SHP77 treated with DMSO at 0.1 percent for 48 hours (cell line): ENCODE measurements around the gene EPOP.
"Not testable (repeated sequence)": the region's sequence is repeated elsewhere in the genome, so short reads cannot be mapped to it uniquely, and the experiment has no call there.

Experiments
- DNase-seq: peaks from one replicate; lab custom pipeline; 2025; lab: John Stamatoyannopoulos, UW

Gene EPOP

DNA sequence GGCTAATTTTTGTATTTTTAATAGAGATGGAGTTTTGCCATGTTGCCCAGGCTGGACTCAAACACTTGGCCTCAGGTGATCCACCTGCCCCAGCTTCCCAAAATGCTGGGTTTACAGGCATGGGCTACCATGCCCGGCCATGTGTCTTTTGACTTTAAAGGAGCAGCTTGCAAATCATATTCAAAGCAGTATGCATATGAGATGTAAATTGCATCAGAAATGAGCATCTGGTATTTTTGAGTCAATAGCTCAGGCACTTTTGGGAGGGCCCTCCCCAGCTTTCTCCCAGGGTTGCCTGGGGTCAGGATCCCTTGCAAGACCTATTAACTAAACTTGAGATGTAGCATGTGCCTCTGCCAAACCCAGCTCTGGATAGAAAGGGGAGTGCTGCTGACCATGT, 21.5 kb downstream of the EPOP start:
- DNase-seq = no peak

DNA sequence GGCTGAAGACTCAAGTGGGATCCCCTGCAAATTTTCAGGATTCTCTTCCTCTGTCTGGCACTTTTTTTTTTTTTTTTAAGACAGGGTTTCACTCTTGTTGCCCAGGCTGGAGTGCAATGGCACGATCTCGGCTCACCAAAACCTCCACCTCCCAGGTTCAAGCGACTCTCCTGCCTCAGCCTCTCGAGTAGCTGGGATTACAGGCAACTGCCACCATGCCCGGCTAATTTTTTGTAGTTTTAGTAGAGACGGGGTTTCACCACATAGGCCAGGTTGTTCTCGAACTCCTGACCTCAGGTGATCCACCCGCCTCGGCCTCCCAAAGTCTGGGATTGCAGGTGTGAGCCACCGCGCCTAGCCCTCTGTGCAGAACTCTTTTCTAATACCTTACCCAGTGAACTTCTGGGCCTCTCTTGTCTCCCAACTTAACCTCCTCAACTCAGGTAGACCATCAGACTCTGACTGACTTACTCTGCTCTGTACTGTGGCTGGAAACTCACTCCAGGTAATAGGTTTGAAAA, 24.0 kb downstream of the EPOP start:
- DNase-seq = not testable (repeated sequence)

DNA sequence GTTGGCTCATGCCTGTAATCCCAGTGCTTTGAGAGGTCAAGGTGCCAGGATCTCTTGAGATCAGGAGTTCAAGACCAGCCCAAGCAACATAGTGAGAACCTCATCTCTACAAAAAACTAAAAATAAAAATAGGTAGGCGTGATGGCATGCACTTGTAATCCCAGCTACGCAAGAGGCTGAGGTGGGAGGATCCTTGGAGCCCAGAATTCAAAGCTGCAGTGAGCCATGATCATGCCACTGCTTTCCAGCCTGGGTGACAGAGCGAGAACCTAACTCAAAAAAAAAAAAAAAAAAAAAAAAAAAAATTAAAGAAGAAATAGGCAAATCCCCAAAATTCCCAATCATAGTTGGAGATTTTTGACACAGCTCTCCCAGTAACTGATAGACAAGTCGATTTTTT, 36.8 kb downstream of the EPOP start:
- no peak for DNase-seq

DNA sequence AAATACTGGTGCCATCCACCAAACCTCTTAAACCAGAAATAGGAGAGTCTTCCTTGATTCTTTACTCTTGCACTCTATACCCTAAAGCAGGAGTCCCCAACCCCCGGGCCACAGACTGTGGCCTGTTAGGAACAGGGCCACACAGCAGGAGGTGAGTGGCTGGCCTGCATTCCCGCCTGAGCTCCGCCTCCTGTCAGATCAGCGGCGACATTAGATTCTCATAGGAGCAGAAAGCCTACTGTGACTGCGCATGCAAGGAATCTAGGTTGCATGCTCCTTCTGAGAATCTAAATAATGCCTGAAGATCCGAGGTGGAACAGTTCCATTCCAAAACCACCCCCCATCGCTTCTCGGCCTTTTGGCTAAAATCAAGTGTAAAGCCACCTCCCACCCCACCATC, 38.7 kb downstream of the EPOP start:
- no peak for DNase-seq

DNA sequence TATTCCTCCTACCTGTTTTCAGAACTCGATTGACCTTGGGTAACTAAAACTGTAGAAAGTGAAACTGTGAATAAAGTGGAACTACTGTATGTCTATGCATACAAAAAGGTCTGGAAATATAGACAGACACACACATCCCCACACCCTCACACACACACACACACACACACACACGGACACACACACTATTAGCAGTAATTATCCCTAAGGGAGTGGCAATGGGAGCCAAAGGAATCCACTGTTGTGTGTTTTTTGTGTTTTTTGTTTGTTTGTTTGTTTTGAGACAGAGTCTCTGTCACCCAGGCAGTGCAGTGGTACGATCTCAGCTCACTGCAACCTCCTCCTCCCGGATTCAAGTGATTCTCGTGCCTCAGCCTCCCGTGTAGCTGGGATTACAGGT, 42.4 kb downstream of the EPOP start:
- DNase-seq = no peak

DNA sequence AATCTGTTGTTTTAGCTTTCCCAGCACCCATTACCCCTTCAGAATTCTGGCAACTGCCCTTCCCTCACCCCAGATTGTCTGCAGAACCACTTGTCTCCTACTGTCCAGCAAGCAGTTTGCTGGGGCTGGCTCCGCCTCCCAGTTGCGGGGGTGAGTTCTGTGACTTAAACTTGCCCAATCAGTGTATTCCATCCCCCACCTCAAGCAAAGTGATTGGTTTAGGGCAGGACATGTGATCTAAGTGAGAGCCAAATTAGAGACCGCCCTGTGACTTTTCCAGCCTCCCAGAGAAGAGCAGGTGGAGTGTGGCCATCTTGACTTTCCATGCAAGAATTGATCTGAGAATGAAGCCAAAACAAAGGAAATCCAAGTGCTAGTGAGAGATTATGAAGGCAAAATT, 46.3 kb downstream of the EPOP start:
- DNase-seq = peak; percentile 54

DNA sequence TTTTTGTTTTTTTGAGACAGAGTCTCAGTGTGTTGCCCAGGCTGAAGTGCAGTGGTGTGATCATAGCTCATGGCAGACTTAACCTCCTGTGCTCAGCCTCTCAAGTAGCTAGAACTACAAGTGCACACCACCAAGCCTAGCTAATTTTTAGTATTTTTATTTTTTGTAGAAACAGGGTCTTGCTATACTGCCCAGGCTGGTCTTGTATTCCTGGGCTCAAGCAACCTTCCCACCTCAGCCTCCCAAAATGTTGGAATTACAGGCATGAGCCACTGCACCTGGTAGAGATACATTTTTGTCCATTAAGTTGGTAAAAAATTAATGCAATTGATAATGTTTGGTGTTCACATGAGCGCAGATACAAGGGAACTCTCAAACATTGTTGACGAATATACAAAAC, 46.8 kb downstream of the EPOP start:
- DNase-seq = no peak

DNA sequence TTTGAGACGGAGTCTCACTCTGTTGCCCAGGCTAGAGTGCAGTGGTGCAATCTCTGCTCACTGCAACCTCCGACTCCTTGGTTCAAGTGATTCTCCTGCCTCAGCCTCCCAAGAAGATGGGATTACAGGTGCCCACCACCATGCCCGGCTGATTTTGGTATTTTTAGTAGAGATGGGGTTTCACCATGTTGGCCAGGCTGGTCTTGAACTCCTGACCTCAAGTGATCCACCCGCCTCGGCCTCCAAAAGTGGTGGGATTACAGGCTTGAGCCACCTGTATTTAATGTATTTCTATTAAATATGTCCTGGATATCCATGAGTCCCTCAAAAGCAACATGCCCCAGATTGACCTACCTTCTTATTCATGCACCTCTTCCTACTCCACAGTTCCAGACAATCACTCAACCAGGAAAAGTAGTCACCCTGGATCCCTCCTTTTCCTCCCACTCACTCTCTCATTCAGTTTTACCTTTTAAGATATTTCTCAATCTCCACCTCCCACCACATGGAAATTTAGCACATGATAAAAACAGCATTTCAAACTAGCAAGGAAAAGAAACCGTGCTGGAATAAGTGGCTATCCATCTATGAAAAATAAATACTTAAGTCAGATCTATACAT, 48.0 kb downstream of the EPOP start:
- not testable (repeated sequence) for DNase-seq

DNA sequence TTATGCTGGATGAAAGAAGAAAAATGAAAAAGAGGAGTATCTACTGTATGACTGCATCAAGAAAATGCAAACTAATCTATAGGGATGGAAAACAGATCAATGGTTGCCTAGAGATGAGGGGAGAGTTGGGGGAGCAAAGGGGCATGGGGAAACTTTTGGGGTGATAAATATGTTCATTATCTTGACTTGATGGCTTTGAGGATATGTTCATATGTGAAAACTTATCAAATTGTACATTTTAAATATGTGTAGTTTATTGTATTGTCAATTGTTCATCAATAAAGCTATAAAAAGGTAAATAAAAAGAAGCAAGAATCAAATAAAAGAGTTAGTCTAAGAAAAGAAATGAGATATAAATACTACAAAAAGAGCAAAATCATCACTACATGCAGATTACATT, 49.3 kb downstream of the EPOP start:
- DNase-seq = no peak

DNA sequence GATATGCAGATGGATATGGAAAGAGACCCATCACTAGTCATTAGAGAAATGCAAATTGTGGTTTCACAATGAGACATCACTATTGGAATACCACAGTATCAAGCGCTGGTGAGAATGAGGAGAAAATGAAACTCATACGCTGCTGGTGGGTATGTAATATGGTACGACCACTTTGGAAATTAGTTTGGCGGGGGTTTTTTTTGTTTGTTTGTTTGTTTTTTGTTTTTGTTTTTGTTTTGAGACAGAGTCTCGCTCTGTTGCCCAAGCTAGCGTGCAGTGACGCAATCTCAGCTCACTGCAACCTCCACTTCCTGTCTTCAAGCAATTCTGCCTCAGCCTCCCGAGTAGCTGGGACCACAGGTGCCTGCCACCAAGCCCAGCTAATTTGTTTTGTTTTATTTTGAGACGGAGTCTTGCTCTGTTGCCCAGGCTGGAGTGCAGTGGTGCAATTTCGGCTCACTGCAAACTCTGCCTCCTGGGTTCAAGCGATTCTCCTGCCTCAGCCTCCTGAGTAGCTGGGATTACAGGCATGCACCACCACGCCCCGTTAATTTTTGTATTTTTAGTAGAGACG, 49.9 kb downstream of the EPOP start:
- DNase-seq = not testable (repeated sequence)
